K562 (cell line): Measurements from ENCODE around the gene IL17RC. TPM values are rescaled to one million over a fixed set of nuclear protein-coding genes. Genes with fewer than 3 reads are reported as not detected.

Experiments
- CBX8 ChIP-seq: fragments of 200-600 bp; sonication (generic); IDR thresholded peaks from 2 replicates; pipeline ENCODE4 v1.6.1; 2012; ENCODE audit warnings: borderline replicate concordance, mixed run types, low read depth, mild to moderate bottlenecking, moderate library complexity, mixed read lengths, low read length, control low read depth, inconsistent platforms; ENCODE audit not compliant: poor library complexity, severe bottlenecking; ENCODE audit errors: extremely low read depth
- CEBPB ChIP-seq: fragments of 450-650 bp; IDR thresholded peaks from 2 replicates; pipeline ENCODE4 v1.6.1; 2016; ENCODE audit warnings: missing genetic modification characterization, missing compliant biosample characterization
- CREB3L1 ChIP-seq: fragments of 450-650 bp; IDR thresholded peaks from 2 replicates; pipeline ENCODE4 v1.6.1; 2014; ENCODE audit warnings: low read depth, mild to moderate bottlenecking, moderate library complexity, borderline replicate concordance
- EP400 ChIP-seq: fragments of 450-650 bp; IDR thresholded peaks from 2 replicates; pipeline ENCODE4 v1.6.1; 2017; ENCODE audit warnings: antibody characterized with exemption, mild to moderate bottlenecking, moderate library complexity
- GATAD2B ChIP-seq: fragments of 450-650 bp; IDR thresholded peaks from 2 replicates; pipeline ENCODE4 v1.6.1; 2017; ENCODE audit warnings: mild to moderate bottlenecking, borderline replicate concordance
- GTF2A2 ChIP-seq: IDR thresholded peaks from 2 replicates; pipeline ENCODE4 v1.6.1; 2016; ENCODE audit warnings: mild to moderate bottlenecking, missing genetic modification characterization, missing compliant biosample characterization
- ID3 ChIP-seq, 2 experiments: fragments of 250-450 bp in 1 of 2; fragments of 450-650 bp in 1 of 2; sonication (Bioruptor Pico) in 1 of 2; IDR thresholded peaks; 2 replicates each; pipeline versions ENCODE4 v1.6.1 to v1.8.0; 2016 to 2021; ENCODE audit warnings: mild to moderate bottlenecking in 2 of 2, moderate library complexity in 2 of 2, missing compliant biosample characterization in 1 of 2, missing genetic modification characterization in 1 of 2
- KDM5B ChIP-seq: fragments of 200-600 bp; sonication (generic); IDR thresholded peaks from 2 replicates; pipeline ENCODE4 v1.6.1; 2012; ENCODE audit warnings: low read depth, mild to moderate bottlenecking, moderate library complexity, low read length, control low read depth, inconsistent platforms; ENCODE audit not compliant: insufficient replicate concordance
- MAZ ChIP-seq, 2 experiments: fragments of 450-650 bp in 1 of 2; sonication (generic) in 1 of 2; formaldehyde crosslinking; IDR thresholded peaks in 1 of 2; conservative IDR thresholded peaks in 1 of 2; 2 replicates each; pipeline versions ENCODE4 v1.4.0 to v1.5.0; 2020; ENCODE audit warnings: mild to moderate bottlenecking in 1 of 2, missing genetic modification reagents in 1 of 2
- NONO ChIP-seq, 2 experiments: fragments of 200-400 bp in 1 of 2; fragments of 450-650 bp in 1 of 2; formaldehyde crosslinking in 1 of 2; IDR thresholded peaks; 2 replicates each; pipeline ENCODE4 v1.6.1; 2017; ENCODE audit warnings: low read depth in 2 of 2, mild to moderate bottlenecking in 2 of 2, moderate library complexity in 2 of 2, low read length in 1 of 2
- NR2C2 ChIP-seq, 2 experiments: fragments of 200-800 bp in 1 of 2; sonication (Bioruptor generic) in 1 of 2; sonication (generic) in 1 of 2; formaldehyde crosslinking in 1 of 2; IDR thresholded peaks; 2 replicates each; pipeline versions ENCODE4 v1.6.1 to v1.8.0; 2016 to 2022; ENCODE audit warnings: mild to moderate bottlenecking in 1 of 2, missing compliant biosample characterization in 1 of 2, missing genetic modification characterization in 1 of 2, missing genetic modification reagents in 1 of 2
- NR2F6 ChIP-seq: fragments of 450-650 bp; formaldehyde crosslinking; IDR thresholded peaks from 2 replicates; pipeline ENCODE4 v1.4.0; 2020; ENCODE audit warnings: mild to moderate bottlenecking
- NRF1 ChIP-seq, 2 experiments: fragments of 450-650 bp; IDR thresholded peaks in 1 of 2; conservative IDR thresholded peaks in 1 of 2; 2 replicates each; pipeline ENCODE4 v1.6.1; 2014; ENCODE audit warnings: mild to moderate bottlenecking in 2 of 2
- NUFIP1 ChIP-seq: fragments of 450-650 bp; IDR thresholded peaks from 2 replicates; pipeline ENCODE4 v1.6.1; 2018; ENCODE audit not compliant: partially characterized antibody
- POLR2B ChIP-seq: fragments of 450-650 bp; IDR thresholded peaks from 2 replicates; pipeline ENCODE4 v1.6.1; 2018; ENCODE audit warnings: low read depth; ENCODE audit not compliant: partially characterized antibody
- RCOR1 ChIP-seq, 2 experiments: IDR thresholded peaks; 2 replicates each; pipeline ENCODE4 v1.6.1; 2012; ENCODE audit warnings: low read depth in 2 of 2, low read length in 2 of 2, borderline replicate concordance in 1 of 2, improper control_type of control experiment in 1 of 2
- SLC30A9 ChIP-seq: fragments of 250-450 bp; sonication (Bioruptor Pico); IDR thresholded peaks from 2 replicates; pipeline ENCODE4 v1.8.0; 2022; ENCODE audit warnings: mild to moderate bottlenecking, moderate library complexity
- ZNF511 ChIP-seq: sonication (generic); formaldehyde crosslinking; IDR thresholded peaks from 2 replicates; pipeline ENCODE4 v1.8.0; 2022; ENCODE audit warnings: mild to moderate bottlenecking, missing genetic modification reagents
- ZNF76 ChIP-seq: fragments of 250-450 bp; sonication (Bioruptor Pico); IDR thresholded peaks from 2 replicates; pipeline ENCODE4 v1.4.0; 2020; ENCODE audit warnings: mild to moderate bottlenecking, moderate library complexity, borderline replicate concordance
- polyA plus RNA-seq, 8 experiments: library from polyadenylated mRNA; depleted of rRNA in 4 of 8; stranded (reverse) in 5 of 8; unstranded in 3 of 8; fragments of >200 nt; fragmentation: Nextera tagmentation in 2 of 8; fragmentation: Illumina TruSeq in 1 of 8; extraction: Ambion mirVana in 2 of 8; extraction: Trizol in 1 of 8; gene quantifications; 2 replicates each; pipeline versions ENCODE4 v1.2.1 to v1.2.3, GENCODE V29; 2011 to 2014; ENCODE audit warnings: inconsistent platforms in 1 of 8, missing spikeins in 1 of 8
- total RNA-seq, 7 experiments: library from RNA; depleted of rRNA in 6 of 7; stranded (reverse); fragments of >200 nt in 6 of 7; fragmentation: Illumina TruSeq in 2 of 7; extraction: Trizol in 2 of 7; gene quantifications; 2 replicates each; pipeline versions ENCODE4 v1.2.1 to v1.2.3, GENCODE V29; 2011 to 2021; ENCODE audit warnings: low replicate concordance in 1 of 7
- TF ChIP-seq, protein P1 (sequence below): fragments of 250-450 bp; sonication (Bioruptor Pico); IDR thresholded peaks from 2 replicates; pipeline ENCODE4 v1.5.1; 2021; ENCODE audit warnings: mild to moderate bottlenecking

Gene IL17RC
- total and polyA plus RNA-seq, 9 of the 15 experiments (the other 6 are each of a cell fraction or from before 2014, with no cell fraction given) = 0.15 to 11.4 (median 7.1) TPM; not detected in 1

GRCh38 chr3:9890249-9891071, 26.4 kb upstream of the IL17RC start, which contains the start of gene JAGN1 (continued):
- TF ChIP-seq CREB3L1 (peak; percentile 89; the same call in 1 of the 2 replicates), GATAD2B (no peak), GTF2A2 (peak; percentile 63), KDM5B (peak; percentile 79), NONO (IDR thresholded peaks at IDR 0.05; ENCODE audit: low read depth in 2 of 2, low read length in 1 of 2) (peak in 1 of 2 experiments; percentile 52; a peak in 1 of 4 replicates), SLC30A9 (CRISPR knock-in tag) (no peak), ID3 (CRISPR knock-in tag; IDR thresholded peaks at IDR 0.05) (no peak), ID3 (tag; IDR thresholded peaks at IDR 0.05) (peak; percentile 59; the same call in 1 of the 2 replicates), RCOR1 (IDR thresholded peaks at IDR 0.05; ENCODE audit: borderline replicate concordance in 1 of 2, low read depth in 2 of 2, low read length in 2 of 2) (0 out of 4 replicates have a peak, but pooled peaks of 1 of the 2 experiments have one; percentile 12), ZNF76 (CRISPR knock-in tag) (peak; percentile 80; the same call in 1 of the 2 replicates), NR2F6 (CRISPR knock-in tag) (no peak), NRF1 (conservative IDR thresholded peaks at IDR 0.05 in 1 of 2, IDR thresholded peaks at IDR 0.05 in 1 of 2) (peak; percentile 88 to 90), NR2C2 (CRISPR knock-in tag; IDR thresholded peaks at IDR 0.05) (peak; percentile 77; the same call in 1 of the 2 replicates), NR2C2 (tag; IDR thresholded peaks at IDR 0.05) (peak; percentile 82), CBX8 (no peak), EP400 (peak; percentile 98), MAZ (CRISPR knock-in tag; conservative IDR thresholded peaks at IDR 0.05 in 1 of 2, IDR thresholded peaks at IDR 0.05 in 1 of 2) (peak; percentile 94), POLR2B (peak; percentile 96), ZNF511 (peak; percentile 89; the same call in 1 of the 2 replicates), NUFIP1 (peak; percentile 32), CEBPB (tag) (0 out of 2 replicates have a peak, but pooled peaks have one; percentile 47)
- TF ChIP-seq, protein P1, sequence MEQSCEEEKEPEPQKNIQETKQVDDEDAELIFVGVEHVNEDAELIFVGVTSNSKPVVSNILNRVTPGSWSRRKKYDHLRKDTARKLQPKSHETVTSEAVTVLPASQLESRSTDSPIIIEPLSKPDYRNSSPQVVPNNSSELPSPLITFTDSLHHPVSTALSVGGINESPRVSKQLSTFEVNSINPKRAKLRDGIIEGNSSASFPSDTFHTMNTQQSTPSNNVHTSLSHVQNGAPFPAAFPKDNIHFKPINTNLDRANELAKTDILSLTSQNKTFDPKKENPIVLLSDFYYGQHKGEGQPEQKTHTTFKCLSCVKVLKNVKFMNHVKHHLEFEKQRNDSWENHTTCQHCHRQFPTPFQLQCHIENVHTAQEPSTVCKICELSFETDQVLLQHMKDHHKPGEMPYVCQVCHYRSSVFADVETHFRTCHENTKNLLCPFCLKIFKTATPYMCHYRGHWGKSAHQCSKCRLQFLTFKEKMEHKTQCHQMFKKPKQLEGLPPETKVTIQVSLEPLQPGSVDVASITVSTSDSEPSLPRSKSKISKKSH = no peak
